Activated CD4-positive, alpha-beta T cell treated with anti-CD3 and anti-CD28 coated beads for 36 hours (primary cell): ENCODE measurements around the gene VSTM2B. TPM values are rescaled to one million over a fixed set of nuclear protein-coding genes. Genes with fewer than 3 reads are reported as not detected.
A peak's percentile ranks its signal among the peaks of the same experiment; 100 is the strongest.

ENCODE experiments used
- ATAC-seq: fragments of 200-7000 bp; cut with Tn5 transposase; one replicate; pipeline ENCODE4 v1.10.0; 2021; ENCODE audit warnings: mild to moderate bottlenecking, moderate library complexity
- CTCF ChIA-PET: fragments of 350-600 bp; sonication (Branson Sonifier 250); formaldehyde crosslinking; loops from one replicate; lab custom pipeline; 2021; ENCODE audit warnings: antibody characterized with exemption; lab: Charles Lee
- POLR2A ChIA-PET: fragments of 350-600 bp; sonication (Branson Sonifier 250); formaldehyde crosslinking; loops from one replicate; lab custom pipeline; 2021; ENCODE audit warnings: antibody characterized with exemption, inconsistent platforms; lab: Charles Lee
- DNase-seq: peaks from one replicate; pipeline ENCODE4 v3.0.0-alpha.2; 2020
- H3K27ac Mint-ChIP-seq: one replicate; pipeline ENCODE4 v1.8.0; 2021; ENCODE audit warnings: mixed read lengths
- H3K27me3 Mint-ChIP-seq: one replicate; pipeline ENCODE4 v1.8.0; 2021; ENCODE audit warnings: mixed read lengths
- H3K36me3 Mint-ChIP-seq: one replicate; pipeline ENCODE4 v1.8.0; 2021; ENCODE audit warnings: low read depth, mixed read lengths
- H3K4me1 Mint-ChIP-seq: one replicate; pipeline ENCODE4 v1.8.0; 2021; ENCODE audit warnings: mixed read lengths
- H3K4me3 Mint-ChIP-seq: one replicate; pipeline ENCODE4 v1.8.0; 2021; ENCODE audit warnings: mild to moderate bottlenecking, moderate library complexity, mixed read lengths
- H3K9me3 Mint-ChIP-seq: one replicate; pipeline ENCODE4 v1.8.0; 2021; ENCODE audit warnings: low read depth, mixed read lengths
- intact Hi-C, 2 experiments: fragments of 100-400 bp; cut with DNase I in 1 of 2; cut with micrococcal nuclease in 1 of 2; formaldehyde crosslinking; loops; one replicate each; pipeline versions ENCODE4 v1.14.2 to v1.15.1; 2022 to 2024; cut with DNase I, micrococcal nuclease
- total RNA-seq, 2 experiments: library from RNA; stranded (reverse); gene quantifications; one replicate each; pipeline ENCODE4 v1.2.3, GENCODE V29; 2021

VSTM2B gene
- total RNA-seq, 2 experiments from 2014 or later: not detected

GRCh38 chr19:29588095-29588494 is 62.3 kb downstream of the VSTM2B start:
- ATAC-seq: no peak
- POLR2A ChIA-PET: no interaction called here
- peaks cover 25% of the 10 kb centered on the region for H3K27me3 Mint-ChIP-seq
- peaks cover 28% of the 10 kb centered on the region for H3K4me1 Mint-ChIP-seq
- no peak overlapping the region for H3K27ac Mint-ChIP-seq
- peaks cover 2% of the 10 kb centered on the region for H3K9me3 Mint-ChIP-seq
- no peaks in the 10 kb centered on the region for H3K36me3 Mint-ChIP-seq
- CTCF ChIA-PET: interaction anchor here (0.6 to 2.7 kb wide), 5 partner anchors 12 to 106 kb away, joined by 3 to 16 read pairs (median 8); partner anchors contain the start of gene POP4
- intact Hi-C loops: loop anchor here (5.0 kb wide), 4 partner anchors 61 to 1624 kb away; partner anchors contain the start of genes URI1 (in 1 of the 2) and VSTM2B (in 1 of the 2)
- no peak overlapping the region for H3K4me3 Mint-ChIP-seq
- DNase-seq: no peak

GRCh38 chr19:29590278-29590677 is 64.5 kb downstream of the VSTM2B start:
- Mint-ChIP-seq H3K27me3 (peaks cover 23% of the 10 kb centered on the region), H3K4me1 (peaks cover 19% of the 10 kb centered on the region), H3K9me3 (peaks cover 2% of the 10 kb centered on the region), H3K4me3 (no peak overlapping the region), H3K27ac (no peak overlapping the region), H3K36me3 (no peaks in the 10 kb centered on the region)
- ATAC-seq: no peak
- DNase-seq: no peak
- ChIA-PET POLR2A (no interaction called here), CTCF (interaction anchor here (0.9 to 1.0 kb wide), 2 partner anchors 10 to 38 kb away, joined by 3 read pairs; no protein-coding TSS in a partner anchor)
- intact Hi-C loops: loop anchor here (10.0 kb wide), 2 partner anchors 125 to 305 kb away; no protein-coding TSS in a partner anchor

- intact Hi-C loops: loop anchor here (10.0 kb wide), 2 partner anchors 127 to 307 kb away; no protein-coding TSS in a partner anchor
- CTCF ChIA-PET: interaction anchor here (0.6 kb wide), 1 partner anchor 15 kb away, joined by 3 read pairs; no protein-coding TSS in a partner anchor
- no peak for DNase-seq
- POLR2A ChIA-PET: no interaction called here
- Mint-ChIP-seq H3K27me3 (peaks cover 16% of the 10 kb centered on the region), H3K4me1 (peaks cover 17% of the 10 kb centered on the region), H3K4me3 (no peak overlapping the region), H3K9me3 (peaks cover 2% of the 10 kb centered on the region), H3K36me3 (no peaks in the 10 kb centered on the region), H3K27ac (no peak overlapping the region)
- ATAC-seq: no peak
Measured at GRCh38 chr19:29591670-29592069, 65.9 kb downstream of the VSTM2B start.

- ATAC-seq: no peak
- ChIA-PET POLR2A (no interaction called here), CTCF (interaction anchor here (0.6 to 1.9 kb wide), 4 partner anchors 18 to 161 kb away, joined by 3 to 6 read pairs (median 3); no protein-coding TSS in a partner anchor)
- Mint-ChIP-seq H3K36me3 (no peaks in the 10 kb centered on the region), H3K4me1 (peaks cover 6% of the 10 kb centered on the region), H3K4me3 (no peak overlapping the region), H3K9me3 (peaks cover 2% of the 10 kb centered on the region), H3K27ac (no peak overlapping the region), H3K27me3 (peaks cover 14% of the 10 kb centered on the region)
- no peak for DNase-seq
- intact Hi-C loops: loop anchor here (10.0 kb wide), 2 partner anchors 129 to 309 kb away; no protein-coding TSS in a partner anchor
Measured at GRCh38 chr19:29593869-29594268, 68.1 kb downstream of the VSTM2B start.

DNA sequence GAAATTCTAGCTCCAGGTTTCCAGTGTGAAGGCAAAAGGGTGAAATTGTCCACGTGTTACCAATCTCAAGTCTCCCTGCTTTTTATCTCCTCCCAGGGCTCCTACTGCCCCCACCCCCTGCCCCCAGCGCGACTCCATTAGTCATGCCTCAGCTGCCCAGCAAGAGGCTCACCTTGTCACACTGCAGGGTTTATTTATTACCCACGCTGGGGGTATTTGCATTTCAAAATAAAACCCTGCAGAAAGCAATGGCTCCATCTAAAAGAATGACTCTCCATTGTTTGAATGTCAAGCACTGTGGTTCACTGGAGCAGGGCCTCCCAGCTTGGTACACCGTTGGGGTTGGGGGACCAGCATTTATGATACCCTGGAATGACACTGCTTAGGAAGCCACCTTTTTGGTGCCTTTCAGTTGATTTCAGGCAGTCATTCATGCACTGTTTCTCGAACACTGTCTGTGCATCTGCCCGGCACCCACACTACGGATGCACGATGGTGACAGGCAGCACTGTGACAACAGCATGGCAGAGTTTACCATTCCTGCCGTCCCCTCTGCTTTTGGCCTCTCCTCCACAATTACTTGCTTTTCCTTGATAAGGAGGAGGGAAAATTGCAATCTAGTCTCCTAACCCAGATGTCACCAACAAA is 70.4 kb downstream of the VSTM2B start:
- no peak overlapping the region for H3K27ac Mint-ChIP-seq
- ATAC-seq (no peak), DNase-seq (no peak)
- no peaks in the 10 kb centered on the region for H3K36me3 Mint-ChIP-seq
- H3K9me3 Mint-ChIP-seq: no peaks in the 10 kb centered on the region
- POLR2A ChIA-PET: no interaction called here
- H3K4me1 Mint-ChIP-seq: peaks cover 2% of the 10 kb centered on the region
- peaks cover 12% of the 10 kb centered on the region for H3K27me3 Mint-ChIP-seq
- H3K4me3 Mint-ChIP-seq: no peak overlapping the region
- CTCF ChIA-PET: interaction anchor here (0.6 to 1.7 kb wide), 8 partner anchors 11 to 106 kb away, joined by 3 to 6 read pairs (median 3); no protein-coding TSS in a partner anchor
- intact Hi-C loops: loop anchor here (10.0 kb wide), 2 partner anchors 131 to 311 kb away; no protein-coding TSS in a partner anchor

- peaks cover 6% of the 10 kb centered on the region for H3K27me3 Mint-ChIP-seq
- DNase-seq: no peak
- H3K4me3 Mint-ChIP-seq: no peak overlapping the region
- CTCF ChIA-PET: interaction anchor here (0.6 to 1.7 kb wide), 10 partner anchors 11 to 515 kb away, joined by 3 to 6 read pairs (median 3); no protein-coding TSS in a partner anchor
- H3K4me1 Mint-ChIP-seq: peaks cover 2% of the 10 kb centered on the region
- POLR2A ChIA-PET: no interaction called here
- no peaks in the 10 kb centered on the region for H3K9me3 Mint-ChIP-seq
- intact Hi-C loops: loop anchor here (10.0 kb wide), 2 partner anchors 132 to 312 kb away; no protein-coding TSS in a partner anchor
- no peak for ATAC-seq
- H3K36me3 Mint-ChIP-seq: no peaks in the 10 kb centered on the region
- no peak overlapping the region for H3K27ac Mint-ChIP-seq
Measured at GRCh38 chr19:29596885-29597525, 71.2 kb downstream of the VSTM2B start.

DNA sequence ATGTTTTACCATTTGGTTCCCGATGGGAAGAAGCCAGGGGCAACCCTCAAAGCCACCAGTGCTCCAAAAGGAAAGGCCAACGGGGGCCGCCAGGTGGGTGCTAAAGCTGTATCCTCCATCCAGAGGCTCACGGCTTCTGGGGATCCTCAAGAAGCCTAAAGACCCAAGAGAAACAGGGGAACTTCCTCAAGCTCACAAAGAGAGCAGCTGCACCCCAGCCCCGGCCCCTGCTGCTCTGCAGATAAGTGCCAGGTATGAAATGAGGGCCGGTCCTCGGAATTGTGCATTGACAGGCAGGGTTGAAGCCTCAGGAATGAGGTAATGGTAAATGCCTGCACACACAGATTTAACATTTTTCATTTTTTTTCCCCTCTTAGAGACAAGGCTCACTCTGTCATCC is 72.2 kb downstream of the VSTM2B start:
- ChIA-PET CTCF (interaction anchor here (0.9 to 1.1 kb wide), 2 partner anchors 11 to 12 kb away, joined by 3 read pairs; no protein-coding TSS in a partner anchor), POLR2A (no interaction called here)
- intact Hi-C loops: loop anchor here (10.0 kb wide), 2 partner anchors 133 to 313 kb away; no protein-coding TSS in a partner anchor
- Mint-ChIP-seq H3K4me3 (no peak overlapping the region), H3K4me1 (peaks cover 2% of the 10 kb centered on the region), H3K36me3 (no peaks in the 10 kb centered on the region), H3K9me3 (no peaks in the 10 kb centered on the region), H3K27me3 (peaks cover 6% of the 10 kb centered on the region), H3K27ac (no peak overlapping the region)
- no peak for DNase-seq
- ATAC-seq: no peak

GRCh38 chr19:29598496-29598895 is 72.7 kb downstream of the VSTM2B start:
- Mint-ChIP-seq H3K4me3 (no peak overlapping the region), H3K4me1 (peaks cover 2% of the 10 kb centered on the region), H3K9me3 (no peaks in the 10 kb centered on the region), H3K27ac (no peak overlapping the region), H3K27me3 (peaks cover 6% of the 10 kb centered on the region), H3K36me3 (no peaks in the 10 kb centered on the region)
- intact Hi-C loops: loop anchor here (10.0 kb wide), 2 partner anchors 134 to 314 kb away; no protein-coding TSS in a partner anchor
- DNase-seq: no peak
- no peak for ATAC-seq
- CTCF ChIA-PET: interaction anchor here (0.9 to 1.1 kb wide), 2 partner anchors 11 kb away, joined by 3 read pairs; no protein-coding TSS in a partner anchor
- POLR2A ChIA-PET: interaction anchor here (0.6 kb wide), 1 partner anchor 65 kb away, joined by 5 read pairs; no protein-coding TSS in a partner anchor

DNA sequence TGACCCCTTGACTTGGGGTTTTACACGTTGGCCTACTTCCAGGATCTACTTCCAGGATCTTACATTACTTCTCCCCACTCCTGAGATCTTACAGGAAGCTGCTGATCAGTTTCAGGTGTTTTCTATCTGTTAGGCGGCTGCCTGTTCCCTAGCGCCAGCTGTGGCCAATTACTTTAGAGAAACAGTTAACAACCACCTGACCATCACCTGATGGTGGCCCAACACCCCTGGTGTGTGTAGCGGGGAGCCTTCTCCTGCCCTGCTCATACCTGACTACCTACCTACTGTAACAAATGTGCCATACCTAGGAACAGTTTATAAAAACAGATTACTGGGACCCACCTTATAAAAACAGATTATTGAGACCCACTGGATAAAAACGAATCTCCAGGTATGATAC is 77.5 kb downstream of the VSTM2B start:
- intact Hi-C loops: loop anchor here in 1 of 2 experiments (10.0 kb wide), 1 partner anchor 1809 kb away; no protein-coding TSS in a partner anchor
- Mint-ChIP-seq H3K27me3 (no peaks in the 10 kb centered on the region), H3K27ac (no peak overlapping the region), H3K4me3 (no peak overlapping the region), H3K4me1 (peaks cover 8% of the 10 kb centered on the region), H3K36me3 (no peaks in the 10 kb centered on the region), H3K9me3 (no peaks in the 10 kb centered on the region)
- DNase-seq (no peak), ATAC-seq (no peak)
- ChIA-PET CTCF (interaction anchor here (1.0 to 1.6 kb wide), 2 partner anchors 112 to 113 kb away, joined by 3 to 7 read pairs; partner anchors contain the start of gene C19orf12), POLR2A (no interaction called here)

DNA sequence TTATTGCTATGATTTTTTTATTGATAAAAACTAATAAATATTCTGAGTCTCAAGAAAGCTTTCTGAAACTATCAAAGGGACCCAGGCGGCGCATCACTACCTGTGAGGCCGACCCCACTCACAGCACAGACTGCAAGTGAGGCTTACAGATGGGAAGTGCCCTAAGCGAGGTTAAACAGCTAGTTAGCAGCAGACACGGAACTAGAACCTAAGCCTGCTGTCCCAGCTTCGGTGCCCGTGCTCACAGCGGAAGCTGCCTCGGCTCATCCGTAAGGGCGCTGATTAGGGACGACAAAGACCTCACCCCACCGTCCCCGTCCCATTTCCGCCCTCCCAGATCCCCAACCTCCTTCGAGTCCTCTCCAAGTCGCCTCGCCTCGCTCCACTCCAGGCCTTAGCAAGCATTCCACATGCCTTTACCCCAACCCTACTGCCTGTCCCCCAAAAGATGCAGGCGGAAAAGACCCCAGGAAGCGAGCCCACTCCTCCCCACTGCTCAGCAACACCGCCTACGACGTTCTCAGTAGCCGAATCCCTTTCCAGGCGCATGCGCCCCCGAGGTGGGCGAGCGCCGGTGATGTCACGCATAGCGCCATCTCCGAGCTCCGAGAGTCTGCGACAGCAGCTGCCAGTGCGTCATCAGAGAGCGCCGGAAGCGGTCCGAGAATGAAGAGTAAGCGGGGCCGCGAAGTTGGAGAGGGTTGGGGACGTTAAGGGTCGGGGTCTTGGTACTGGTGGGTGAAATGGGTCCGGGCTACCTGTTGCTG is 80.0 kb downstream of the VSTM2B start, which contains the start of gene POP4:
Gene POP4 (plus strand): TSS at position 631 of the 767 bp plus-strand sequence. CDS start 36 bp downstream, at position 667.
- intact Hi-C loops: loop anchor here (1.0 to 10.0 kb wide), 14 partner anchors 15 to 1811 kb away; partner anchors contain the start of genes UQCRFS1 (in 2 of the 2), C19orf12 (in 1 of the 2), CCNE1 (in 1 of the 2) and PLEKHF1 (in 1 of the 2)
- peak; percentile 99 for DNase-seq
- H3K27me3 Mint-ChIP-seq: no peaks in the 10 kb centered on the region
- H3K4me3 Mint-ChIP-seq: peak within 1 kb of the TSS; percentile 98
- peak; percentile 84 for ATAC-seq
- no peaks in the 10 kb centered on the region for H3K9me3 Mint-ChIP-seq
- H3K27ac Mint-ChIP-seq: peak within 1 kb of the TSS; percentile 100
- peaks cover 12% of the 10 kb centered on the region for H3K4me1 Mint-ChIP-seq
- peaks cover 17% of the 10 kb centered on the region for H3K36me3 Mint-ChIP-seq
- CTCF ChIA-PET: interaction anchor here (0.6 to 8.9 kb wide), 22 partner anchors 13 to 120 kb away, joined by 3 to 130 read pairs (median 5); partner anchors contain the start of genes C19orf12 and PLEKHF1
- POLR2A ChIA-PET: interaction anchor here (0.6 to 1.8 kb wide), 10 partner anchors 15 to 232 kb away, joined by 3 to 8 read pairs (median 5); partner anchors contain the start of gene PLEKHF1
